OCI-LY7 (cell line): ENCODE results near the gene IRAK3.

Experiments used
- EZH2phosphoT487 ChIP-seq: fragments of 200-600 bp; sonication (generic); IDR thresholded peaks from 2 replicates; pipeline ENCODE4 v1.6.1; 2018; ENCODE audit warnings: low read depth, borderline replicate concordance, mild to moderate bottlenecking, mixed run types, antibody characterized with exemption, low read length, moderate library complexity, mixed read lengths
- TF ChIP-seq, protein P1 (sequence below): fragments of 200-600 bp; sonication (generic); conservative IDR thresholded peaks from 2 replicates; pipeline ENCODE4 v1.5.1; 2014; ENCODE audit warnings: mild to moderate bottlenecking, antibody characterized with exemption, low read length, moderate library complexity, mixed read lengths

DNA sequence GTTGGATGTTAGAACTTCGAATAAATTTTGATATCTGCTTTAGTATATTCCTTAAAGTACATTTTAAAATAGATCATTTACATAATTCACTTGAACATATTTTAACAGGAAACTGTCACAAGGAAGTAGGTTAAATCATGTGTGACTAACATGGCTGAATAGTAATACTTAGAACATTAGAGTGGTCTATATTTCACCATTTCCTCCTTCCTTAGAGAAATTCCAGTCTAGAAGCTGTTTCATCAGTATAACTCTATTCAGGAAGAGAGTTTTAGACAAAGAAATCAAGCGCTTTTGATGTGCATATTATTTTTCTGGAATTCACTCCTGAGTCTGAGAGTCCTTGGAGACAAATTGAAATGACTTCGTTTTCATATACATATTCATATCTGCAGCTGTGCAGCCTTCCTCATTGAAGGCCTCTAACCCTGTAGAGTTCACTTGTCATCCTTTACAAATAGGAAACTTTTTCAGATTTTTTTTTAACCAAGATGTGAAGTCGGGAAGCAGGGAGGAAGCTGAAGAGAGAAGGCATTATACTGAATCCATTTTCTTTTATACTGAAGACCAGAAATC lies 28.4 kb downstream of the IRAK3 start:
- TF ChIP-seq, protein P1, sequence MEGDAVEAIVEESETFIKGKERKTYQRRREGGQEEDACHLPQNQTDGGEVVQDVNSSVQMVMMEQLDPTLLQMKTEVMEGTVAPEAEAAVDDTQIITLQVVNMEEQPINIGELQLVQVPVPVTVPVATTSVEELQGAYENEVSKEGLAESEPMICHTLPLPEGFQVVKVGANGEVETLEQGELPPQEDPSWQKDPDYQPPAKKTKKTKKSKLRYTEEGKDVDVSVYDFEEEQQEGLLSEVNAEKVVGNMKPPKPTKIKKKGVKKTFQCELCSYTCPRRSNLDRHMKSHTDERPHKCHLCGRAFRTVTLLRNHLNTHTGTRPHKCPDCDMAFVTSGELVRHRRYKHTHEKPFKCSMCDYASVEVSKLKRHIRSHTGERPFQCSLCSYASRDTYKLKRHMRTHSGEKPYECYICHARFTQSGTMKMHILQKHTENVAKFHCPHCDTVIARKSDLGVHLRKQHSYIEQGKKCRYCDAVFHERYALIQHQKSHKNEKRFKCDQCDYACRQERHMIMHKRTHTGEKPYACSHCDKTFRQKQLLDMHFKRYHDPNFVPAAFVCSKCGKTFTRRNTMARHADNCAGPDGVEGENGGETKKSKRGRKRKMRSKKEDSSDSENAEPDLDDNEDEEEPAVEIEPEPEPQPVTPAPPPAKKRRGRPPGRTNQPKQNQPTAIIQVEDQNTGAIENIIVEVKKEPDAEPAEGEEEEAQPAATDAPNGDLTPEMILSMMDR = no peak
- no peak for TF ChIP-seq EZH2phosphoT487
